CD4-positive, alpha-beta T cell treated with Interleukin-6 at 100 ng/mL for 8 hours (primary cell): ENCODE measurements around the gene GCLC.
"Not testable (repeated sequence)": the region's sequence is repeated elsewhere in the genome, so short reads cannot be mapped to it uniquely, and the experiment has no call there.

ENCODE experiments used
- DNase-seq: peaks from one replicate; pipeline ENCODE4 v3.0.0-alpha.2; 2020; ENCODE audit warnings: mixed read lengths, low spot score

GCLC gene

GRCh38 chr6:53556986-53557715, 12.2 kb upstream of the GCLC start:
- DNase-seq = no peak

- not testable (repeated sequence) for DNase-seq
Measured at GRCh38 chr6:53553600-53553999, 8.7 kb upstream of the GCLC start.

- DNase-seq = not testable (repeated sequence)
Measured at GRCh38 chr6:53551681-53552080, 6.8 kb upstream of the GCLC start.

GRCh38 chr6:53547811-53548496, 3.1 kb upstream of the GCLC start:
- DNase-seq = peak; percentile 94

GRCh38 chr6:53547166-53547810, 2.4 kb upstream of the GCLC start:
- DNase-seq = no peak

GRCh38 chr6:53546281-53546680, 1.4 kb upstream of the GCLC start:
- no peak for DNase-seq

- no peak for DNase-seq
Measured at GRCh38 chr6:53544217-53544469, 758 bp downstream of the GCLC start.

GRCh38 chr6:53543359-53544216, 1.3 kb downstream of the GCLC start:
- no peak for DNase-seq

GRCh38 chr6:53541900-53542299, 3.0 kb downstream of the GCLC start:
- no peak for DNase-seq

- DNase-seq = no peak
Measured at GRCh38 chr6:53540129-53540692, 4.7 kb downstream of the GCLC start.

- DNase-seq = no peak
Measured at GRCh38 chr6:53539561-53539960, 5.3 kb downstream of the GCLC start.

GRCh38 chr6:53536561-53536960, 8.3 kb downstream of the GCLC start:
- DNase-seq = no peak

- no peak for DNase-seq
Measured at GRCh38 chr6:53532942-53533341, 12.0 kb downstream of the GCLC start.

GRCh38 chr6:53532061-53532797, 12.7 kb downstream of the GCLC start:
- DNase-seq = no peak

- DNase-seq = no peak
Measured at GRCh38 chr6:53530780-53531386, 14.0 kb downstream of the GCLC start.

GRCh38 chr6:53530346-53530745, 14.6 kb downstream of the GCLC start:
- DNase-seq = no peak

GRCh38 chr6:53529324-53530036, 15.4 kb downstream of the GCLC start:
- no peak for DNase-seq

GRCh38 chr6:53528107-53528506, 16.8 kb downstream of the GCLC start:
- no peak for DNase-seq

GRCh38 chr6:53527249-53527765, 17.6 kb downstream of the GCLC start:
- DNase-seq = no peak

- no peak for DNase-seq
Measured at GRCh38 chr6:53526000-53526399, 18.9 kb downstream of the GCLC start.
